ENCODE measurements around the gene TUBB. TPM values are rescaled to one million over a fixed set of nuclear protein-coding genes. Genes with fewer than 3 reads are reported as not detected.

TUBB gene
- total and polyA plus RNA-seq, 2 donors (not counting 1 experiment from before 2014, with no cell fraction given) = 102 to 295 TPM

GRCh38 chr6:30769853-30770524 is 49.8 kb downstream of the TUBB start:
- Histone ChIP-seq H2AFZ (ENCODE audit: insufficient read depth, low read depth, low read length, poor library complexity, severe bottlenecking) (no peak overlapping the region), H3K79me2 (ENCODE audit: control insufficient read depth, insufficient read depth, low read length) (no peaks in the 10 kb centered on the region), H3K9me3 (ENCODE audit: control extremely low read depth in 1 of 3, control insufficient read depth in 2 of 3, insufficient read depth in 1 of 3, low read length in 2 of 3) (no peaks in the 10 kb centered on the region), H3K36me3 (replicated peaks in 1 of 2; ENCODE audit: control extremely low read depth in 1 of 2, control insufficient read depth in 1 of 2, extremely low read depth in 1 of 2, insufficient read depth in 2 of 2, low read length in 1 of 2) (no peaks in the 10 kb centered on the region), H3K4me2 (replicated peaks; ENCODE audit: low read depth, low read length, poor library complexity, severe bottlenecking) (no peak overlapping the region), H3K4me3 (ENCODE audit: control extremely low read depth in 1 of 5, extremely low read depth in 1 of 5, insufficient read depth in 1 of 5, low read depth in 2 of 5, low read length in 4 of 5) (no peak overlapping the region), H3K9ac (ENCODE audit: low read length) (no peak overlapping the region), H4K20me1 (ENCODE audit: control insufficient read depth, insufficient read depth, low read length, poor library complexity, severe bottlenecking) (no peaks in the 10 kb centered on the region), H3K4me1 (ENCODE audit: control insufficient read depth in 2 of 2, insufficient read depth in 2 of 2, low read length in 2 of 2) (peaks cover 4 to 9% of the 10 kb centered on the region in 2 donors), H3K27ac (ENCODE audit: low read length in 2 of 2) (no peak overlapping the region), H3K27me3 (replicated peaks in 1 of 4; ENCODE audit: control extremely low read depth in 1 of 4, control insufficient read depth in 3 of 4, insufficient read depth in 4 of 4, low read length in 3 of 4) (no peaks in the 10 kb centered on the region)
- Mint-ChIP-seq H3K9me3 (ENCODE audit: insufficient read depth) (no peaks in the 10 kb centered on the region), H3K4me3 (no peak overlapping the region), H3K27ac (no peak overlapping the region), H3K27me3 (peaks cover 17% of the 10 kb centered on the region), H3K4me1 (peaks cover 15% of the 10 kb centered on the region)
- ChIA-PET POLR2A (no interaction called here), CTCF (no interaction called here)
- intact Hi-C loops (cut with micrococcal nuclease) = no loop called here
- no peak for TF ChIP-seq CTCF (IDR thresholded peaks at IDR 0.05)
- no peak for TF ChIP-seq EZH2 (IDR thresholded peaks at IDR 0.05; ENCODE audit: borderline replicate concordance, insufficient read depth, low read depth, low read length, poor library complexity, severe bottlenecking)
- no peak for ATAC-seq (ENCODE audit: low read depth)
- 100% methylated on average over 4 of the region's 5 CpGs for WGBS (ENCODE audit: insufficient coverage)
- DNase-seq = no peak

GRCh38 chr6:30770592-30770991 is 50.4 kb downstream of the TUBB start:
- intact Hi-C loops (cut with micrococcal nuclease) = no loop called here
- peaks cover 15% of the 10 kb centered on the region for H3K4me1 Mint-ChIP-seq
- ATAC-seq (ENCODE audit: low read depth) (no peak), DNase-seq (no peak)
- no peak overlapping the region for H3K4me3 Mint-ChIP-seq
- H4K20me1 ChIP-seq (ENCODE audit: control insufficient read depth, insufficient read depth, low read length, poor library complexity, severe bottlenecking) = no peaks in the 10 kb centered on the region
- TF ChIP-seq CTCF (IDR thresholded peaks at IDR 0.05) = no peak
- no peak for TF ChIP-seq EZH2 (IDR thresholded peaks at IDR 0.05; ENCODE audit: borderline replicate concordance, insufficient read depth, low read depth, low read length, poor library complexity, severe bottlenecking)
- H3K27me3 Mint-ChIP-seq = peaks cover 11% of the 10 kb centered on the region
- no peak overlapping the region for H3K4me2 ChIP-seq (replicated peaks; ENCODE audit: low read depth, low read length, poor library complexity, severe bottlenecking)
- no peak overlapping the region for H2AFZ ChIP-seq (ENCODE audit: insufficient read depth, low read depth, low read length, poor library complexity, severe bottlenecking)
- no peaks in the 10 kb centered on the region for H3K36me3 ChIP-seq (replicated peaks in 1 of 2; ENCODE audit: control extremely low read depth in 1 of 2, control insufficient read depth in 1 of 2, extremely low read depth in 1 of 2, insufficient read depth in 2 of 2, low read length in 1 of 2)
- H3K4me1 ChIP-seq (ENCODE audit: control insufficient read depth in 2 of 2, insufficient read depth in 2 of 2, low read length in 2 of 2) = peaks cover 4 to 9% of the 10 kb centered on the region in 2 donors
- ChIA-PET POLR2A (no interaction called here), CTCF (no interaction called here)
- H3K4me3 ChIP-seq (ENCODE audit: control extremely low read depth in 1 of 5, extremely low read depth in 1 of 5, insufficient read depth in 1 of 5, low read depth in 2 of 5, low read length in 4 of 5) = no peak overlapping the region
- H3K9ac ChIP-seq (ENCODE audit: low read length) = no peak overlapping the region
- no peaks in the 10 kb centered on the region for H3K79me2 ChIP-seq (ENCODE audit: control insufficient read depth, insufficient read depth, low read length)
- H3K27me3 ChIP-seq (replicated peaks in 1 of 4; ENCODE audit: control extremely low read depth in 1 of 4, control insufficient read depth in 3 of 4, insufficient read depth in 4 of 4, low read length in 3 of 4) = no peaks in the 10 kb centered on the region
- no CpG with 5 or more reads among the region's 3 CpGs for WGBS (ENCODE audit: insufficient coverage)
- no peaks in the 10 kb centered on the region for H3K9me3 ChIP-seq (ENCODE audit: control extremely low read depth in 1 of 3, control insufficient read depth in 2 of 3, insufficient read depth in 1 of 3, low read length in 2 of 3)
- H3K27ac Mint-ChIP-seq = no peak overlapping the region
- H3K27ac ChIP-seq (ENCODE audit: low read length in 2 of 2) = no peak overlapping the region
- H3K9me3 Mint-ChIP-seq (ENCODE audit: insufficient read depth) = no peaks in the 10 kb centered on the region

Data from B cell (primary cell).